ENCODE data around the gene SENP8.

- TF ChIP-seq CTCF (IDR thresholded peaks at IDR 0.05) (no peak), POLR2A (IDR thresholded peaks at IDR 0.05) (no peak)
Observed at GRCh38 chr15:72113347-72114031, 4.7 kb upstream of the SENP8 start.

Measured in testis (tissue), 2 donors.